CD4-positive, CD25-positive, alpha-beta regulatory T cell (primary cell): ENCODE data around the gene TRHDE. TPM values are rescaled to one million over a fixed set of nuclear protein-coding genes. Genes with fewer than 3 reads are reported as not detected.

Experiments used
- ATAC-seq, 2 donors: fragments of 150-1000 bp; cut with Tn5 transposase; one replicate each; pipeline ENCODE4 v1.10.0; 2021; ENCODE audit warnings: low read depth in 2 of 2, moderate number of reproducible peaks in 2 of 2, moderate library complexity in 1 of 2
- DNase-seq, 3 donors: peaks; one replicate each; pipeline versions ENCODE4 v3.0.0 to v3.0.0-alpha.2; 2012 to 2022; ENCODE audit warnings: mixed read lengths in 1 of 3
- H3K27ac ChIP-seq: one replicate; pipeline ENCODE4 v1.7.0; 2013; ENCODE audit warnings: mild to moderate bottlenecking, low read length; ENCODE audit not compliant: insufficient read depth, poor library complexity, severe bottlenecking
- H3K27me3 ChIP-seq: one replicate; pipeline ENCODE4 v1.7.0; 2013; ENCODE audit warnings: low read length; ENCODE audit not compliant: control insufficient read depth, insufficient read depth
- H3K36me3 ChIP-seq: one replicate; pipeline ENCODE4 v1.7.0; 2013; ENCODE audit warnings: mild to moderate bottlenecking, low read length, moderate library complexity; ENCODE audit not compliant: control insufficient read depth, insufficient read depth
- H3K4me1 ChIP-seq: 2 replicates; pipeline ENCODE4 v1.7.0; 2013; ENCODE audit warnings: mild to moderate bottlenecking, low read length; ENCODE audit not compliant: insufficient read depth, control insufficient read depth, poor library complexity, severe bottlenecking
- H3K4me3 ChIP-seq: one replicate; pipeline ENCODE4 v1.7.0; 2013; ENCODE audit warnings: low read depth, mild to moderate bottlenecking, low read length, moderate library complexity
- H3K9me3 ChIP-seq, 2 experiments: 1 replicate in 1 of 2; 2 replicates in 1 of 2; pipeline ENCODE4 v1.7.0; 2013; ENCODE audit warnings: low read length in 2 of 2, mild to moderate bottlenecking in 1 of 2, moderate library complexity in 1 of 2; ENCODE audit not compliant: control insufficient read depth in 2 of 2
- H3K27ac Mint-ChIP-seq, 3 donors: one replicate each; pipeline ENCODE4 v1.8.0; 2020 to 2022; ENCODE audit warnings: mild to moderate bottlenecking in 3 of 3, mixed read lengths in 3 of 3, moderate library complexity in 2 of 3
- H3K27me3 Mint-ChIP-seq: one replicate; pipeline ENCODE4 v1.8.0; 2022; ENCODE audit warnings: mild to moderate bottlenecking, mixed read lengths
- H3K36me3 Mint-ChIP-seq: one replicate; pipeline ENCODE4 v1.8.0; 2020; ENCODE audit warnings: mixed read lengths
- H3K4me1 Mint-ChIP-seq, 4 donors: one replicate each; pipeline ENCODE4 v1.8.0; 2020 to 2022; ENCODE audit warnings: mixed read lengths in 4 of 4, mild to moderate bottlenecking in 1 of 4
- H3K4me3 Mint-ChIP-seq, 4 donors: one replicate each; pipeline ENCODE4 v1.8.0; 2020 to 2022; ENCODE audit warnings: mild to moderate bottlenecking in 4 of 4, mixed read lengths in 4 of 4, moderate library complexity in 3 of 4
- H3K9me3 Mint-ChIP-seq, 7 donors: one replicate each; pipeline ENCODE4 v1.8.0; 2020 to 2022; ENCODE audit warnings: mixed read lengths in 7 of 7, mild to moderate bottlenecking in 3 of 7, moderate library complexity in 2 of 7
- polyA plus RNA-seq, 4 donors: library from polyadenylated mRNA; unstranded; fragments of 300-500 nt; fragmentation: Illumina TruSeq; gene quantifications; one replicate each; pipeline ENCODE4 v1.2.3, GENCODE V29; 2021
- total RNA-seq: library from RNA; stranded (reverse); gene quantifications from one replicate; pipeline ENCODE4 v1.2.3, GENCODE V29; 2022

Gene TRHDE
- not detected for total RNA-seq
- polyA plus RNA-seq: not detected

DNA sequence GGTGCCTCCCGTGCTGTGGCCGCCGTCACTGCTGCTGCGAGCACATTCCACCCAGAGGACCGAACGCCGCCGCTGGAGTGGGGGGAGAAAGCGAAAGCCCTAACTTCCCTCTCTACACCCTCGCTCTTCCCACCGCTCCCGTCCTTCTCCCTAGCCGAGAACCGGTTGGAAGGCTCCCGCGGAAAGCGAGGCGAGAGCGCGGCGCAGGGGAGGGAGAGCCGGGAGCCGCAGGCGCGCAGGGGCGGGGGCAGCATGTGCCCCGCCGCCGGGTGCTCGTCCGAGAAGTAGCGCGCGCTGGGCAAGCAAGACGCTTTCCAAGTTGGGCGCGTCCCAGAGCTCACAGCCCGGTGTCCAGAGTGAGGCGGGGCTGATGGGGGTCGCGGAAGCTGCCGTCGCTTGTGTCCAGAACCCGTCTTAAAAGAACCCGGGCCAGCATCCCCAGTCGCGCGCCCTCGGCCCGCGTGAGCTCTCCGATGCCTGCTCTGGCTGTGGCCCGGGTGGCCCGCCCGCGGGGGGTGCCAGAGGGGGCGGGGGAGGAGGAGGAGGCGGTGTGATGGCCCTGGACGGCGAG is at the start of gene TRHDE:
TSS of gene TRHDE (plus strand) at position 280 of the 571 bp plus-strand sequence. CDS start at position 554, 274 bp downstream.
- H3K36me3 Mint-ChIP-seq: no peaks in the 10 kb centered on the region
- H3K27ac Mint-ChIP-seq: no peak within 1 kb of the TSS
- Histone ChIP-seq H3K4me1 (no peaks in the 10 kb centered on the region), H3K36me3 (no peaks in the 10 kb centered on the region), H3K4me3 (no peak within 1 kb of the TSS), H3K9me3 (no peaks in the 10 kb centered on the region), H3K27ac (no peak within 1 kb of the TSS), H3K27me3 (peaks cover 8% of the 10 kb centered on the region)
- H3K27me3 Mint-ChIP-seq: peaks cover 58% of the 10 kb centered on the region
- H3K4me1 Mint-ChIP-seq: no peaks in the 10 kb centered on the region
- ATAC-seq (no peak), DNase-seq (no peak)
- H3K9me3 Mint-ChIP-seq: peaks cover 0 to 7% (median 0%) of the 10 kb centered on the region in 7 donors
- no peak within 1 kb of the TSS for H3K4me3 Mint-ChIP-seq

- peaks cover 0 to 1% (median 0%) of the 10 kb centered on the region in 7 donors for H3K9me3 Mint-ChIP-seq
- no peak for ATAC-seq
- no peak for DNase-seq
- no peak overlapping the region for H3K4me3 Mint-ChIP-seq
- no peak overlapping the region for H3K27ac ChIP-seq
- H3K27ac Mint-ChIP-seq: no peak overlapping the region
- no peaks in the 10 kb centered on the region for H3K9me3 ChIP-seq
- H3K36me3 Mint-ChIP-seq: no peaks in the 10 kb centered on the region
- no peaks in the 10 kb centered on the region for H3K36me3 ChIP-seq
- H3K4me3 ChIP-seq: no peak overlapping the region
- no peaks in the 10 kb centered on the region for H3K27me3 Mint-ChIP-seq
- no peaks in the 10 kb centered on the region for H3K4me1 ChIP-seq
- H3K4me1 Mint-ChIP-seq: no peaks in the 10 kb centered on the region
- no peaks in the 10 kb centered on the region for H3K27me3 ChIP-seq
Measured at GRCh38 chr12:72226510-72226909, 45.7 kb upstream of the TRHDE start.

- no peaks in the 10 kb centered on the region for H3K36me3 Mint-ChIP-seq
- peaks cover 0 to 2% (median 0%) of the 10 kb centered on the region in 7 donors for H3K9me3 Mint-ChIP-seq
Measured at GRCh38 chr12:72228424-72228823, 43.7 kb upstream of the TRHDE start.

DNA sequence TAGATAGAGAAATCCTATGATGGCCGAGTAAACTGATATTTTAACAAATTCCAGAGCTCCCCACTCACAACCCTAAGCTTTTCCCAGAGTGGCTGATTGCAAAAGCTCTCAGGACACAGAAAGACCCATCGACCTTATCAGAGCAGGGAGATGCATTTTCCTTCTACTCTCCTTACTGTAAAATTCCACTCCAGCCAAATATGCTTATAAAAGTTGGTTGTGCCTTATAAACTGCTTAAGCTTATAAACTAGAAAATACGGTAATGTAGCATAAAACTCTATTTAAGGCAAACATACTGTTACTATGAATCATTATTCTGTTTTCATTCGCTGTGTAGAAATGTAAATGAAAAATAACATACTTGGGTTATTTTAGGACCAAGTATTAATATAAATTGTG is 41.6 kb upstream of the TRHDE start:
- Mint-ChIP-seq H3K27me3 (no peaks in the 10 kb centered on the region), H3K4me3 (no peak overlapping the region), H3K36me3 (no peaks in the 10 kb centered on the region), H3K4me1 (no peaks in the 10 kb centered on the region), H3K9me3 (peaks cover 0 to 2% (median 0%) of the 10 kb centered on the region in 7 donors), H3K27ac (no peak overlapping the region)
- no peak overlapping the region for H3K4me3 ChIP-seq
- no peaks in the 10 kb centered on the region for H3K36me3 ChIP-seq
- ATAC-seq: no peak
- H3K9me3 ChIP-seq: no peaks in the 10 kb centered on the region
- H3K27ac ChIP-seq: no peak overlapping the region
- H3K27me3 ChIP-seq: no peaks in the 10 kb centered on the region
- no peak for DNase-seq
- H3K4me1 ChIP-seq: no peaks in the 10 kb centered on the region

More at GRCh38 chr12:72228424-72228823, 43.7 kb upstream of the TRHDE start:
- no peak overlapping the region for H3K27ac ChIP-seq
- H3K9me3 ChIP-seq: no peaks in the 10 kb centered on the region
- Mint-ChIP-seq H3K4me1 (no peaks in the 10 kb centered on the region), H3K27me3 (no peaks in the 10 kb centered on the region), H3K27ac (no peak overlapping the region), H3K4me3 (no peak overlapping the region)
- H3K4me1 ChIP-seq: no peaks in the 10 kb centered on the region
- no peaks in the 10 kb centered on the region for H3K27me3 ChIP-seq
- ATAC-seq (no peak), DNase-seq (no peak)
- no peaks in the 10 kb centered on the region for H3K36me3 ChIP-seq
- no peak overlapping the region for H3K4me3 ChIP-seq

GRCh38 chr12:72234886-72235285 is 37.3 kb upstream of the TRHDE start:
- Mint-ChIP-seq H3K9me3 (peaks cover 0 to 3% (median 1%) of the 10 kb centered on the region in 7 donors), H3K36me3 (no peaks in the 10 kb centered on the region), H3K27me3 (no peaks in the 10 kb centered on the region), H3K27ac (no peak overlapping the region), H3K4me1 (no peaks in the 10 kb centered on the region), H3K4me3 (no peak overlapping the region)
- H3K9me3 ChIP-seq: no peaks in the 10 kb centered on the region
- DNase-seq: no peak
- no peaks in the 10 kb centered on the region for H3K36me3 ChIP-seq
- ATAC-seq: no peak
- H3K27ac ChIP-seq: no peak overlapping the region
- no peaks in the 10 kb centered on the region for H3K27me3 ChIP-seq
- H3K4me3 ChIP-seq: no peak overlapping the region
- no peaks in the 10 kb centered on the region for H3K4me1 ChIP-seq

DNA sequence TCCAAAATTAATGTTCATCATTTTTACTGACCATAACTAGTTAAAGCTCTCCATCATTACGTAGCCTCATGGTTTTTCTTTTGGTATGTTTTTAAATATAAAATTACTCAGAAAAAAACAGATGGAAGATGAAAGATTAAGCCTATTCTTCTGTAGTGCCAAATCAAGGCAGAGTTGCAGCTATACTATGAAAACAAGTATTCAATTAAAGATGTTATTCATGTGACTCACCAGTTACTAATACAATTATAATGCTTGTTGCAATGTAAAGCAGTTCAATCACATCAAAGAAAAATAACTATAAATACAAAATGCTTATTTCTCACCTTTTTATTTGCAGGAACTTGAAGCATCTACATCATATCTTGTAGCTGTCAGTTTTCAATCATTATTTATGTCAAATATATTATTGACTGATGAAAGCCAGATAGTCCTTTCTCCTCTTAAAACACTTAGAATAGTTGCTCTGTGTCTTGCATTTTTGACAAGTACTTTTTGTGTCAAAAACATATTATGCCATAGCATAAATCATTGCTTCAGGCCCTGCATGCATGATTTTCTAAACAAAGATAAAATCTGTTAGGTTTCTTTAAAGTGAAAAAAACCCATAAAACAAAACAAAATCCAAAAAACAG is 36.0 kb upstream of the TRHDE start:
- H3K4me1 ChIP-seq: no peaks in the 10 kb centered on the region
- Mint-ChIP-seq H3K4me3 (no peak overlapping the region), H3K4me1 (no peaks in the 10 kb centered on the region), H3K27ac (no peak overlapping the region), H3K9me3 (peaks cover 0 to 3% (median 1%) of the 10 kb centered on the region in 7 donors), H3K27me3 (no peaks in the 10 kb centered on the region), H3K36me3 (no peaks in the 10 kb centered on the region)
- H3K27ac ChIP-seq: no peak overlapping the region
- no peaks in the 10 kb centered on the region for H3K36me3 ChIP-seq
- H3K4me3 ChIP-seq: no peak overlapping the region
- no peaks in the 10 kb centered on the region for H3K9me3 ChIP-seq
- ATAC-seq (no peak), DNase-seq (no peak)
- H3K27me3 ChIP-seq: no peaks in the 10 kb centered on the region

DNA sequence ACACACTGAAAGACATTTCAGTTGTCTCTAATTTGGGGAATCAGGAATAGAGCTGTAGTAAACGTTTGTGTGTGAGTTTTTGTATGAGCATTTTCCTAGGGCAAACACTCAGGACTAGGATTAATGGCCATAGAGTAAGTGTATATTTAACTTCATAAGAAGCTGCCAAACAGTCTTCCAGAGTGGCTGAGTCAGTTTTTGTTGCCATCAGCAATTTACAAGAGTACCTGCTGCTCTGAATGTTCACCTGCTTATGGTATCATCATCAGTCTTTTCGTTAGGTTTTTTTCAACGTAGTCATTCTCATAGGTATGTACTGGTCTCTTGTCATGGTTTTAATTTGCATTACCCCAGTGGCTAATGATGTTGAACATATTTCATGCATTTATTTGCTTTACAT is 30.6 kb upstream of the TRHDE start:
- no peaks in the 10 kb centered on the region for H3K4me1 Mint-ChIP-seq
- ATAC-seq: no peak
- no peaks in the 10 kb centered on the region for H3K36me3 Mint-ChIP-seq

DNA sequence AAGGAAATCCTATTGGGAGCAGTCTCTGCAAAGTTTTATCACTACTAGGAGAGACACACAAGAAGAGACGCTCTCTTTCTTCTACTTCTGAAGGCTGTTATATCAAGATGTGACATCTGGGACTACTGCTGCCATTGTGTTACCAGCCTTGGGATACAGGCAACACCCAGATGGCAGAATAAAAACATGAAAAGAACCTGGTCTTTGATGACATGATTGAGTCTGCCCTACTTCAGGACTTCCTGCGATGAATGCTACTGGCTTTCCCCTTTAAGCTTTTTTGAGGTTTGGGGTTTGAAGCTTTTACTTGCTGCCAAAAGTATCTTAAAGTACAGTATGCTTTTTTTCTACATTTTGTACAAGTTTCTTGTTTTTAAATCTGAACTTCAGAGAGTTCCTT is 29.2 kb upstream of the TRHDE start:
- peaks cover 0 to 4% (median 2%) of the 10 kb centered on the region in 7 donors for H3K9me3 Mint-ChIP-seq
- no peak for DNase-seq
- no peaks in the 10 kb centered on the region for H3K36me3 ChIP-seq
- no peaks in the 10 kb centered on the region for H3K27me3 Mint-ChIP-seq
- no peaks in the 10 kb centered on the region for H3K4me1 Mint-ChIP-seq
- no peak overlapping the region for H3K4me3 Mint-ChIP-seq
- H3K27ac ChIP-seq: no peak overlapping the region
- H3K36me3 Mint-ChIP-seq: no peaks in the 10 kb centered on the region
- H3K4me1 ChIP-seq: no peaks in the 10 kb centered on the region
- no peak overlapping the region for H3K4me3 ChIP-seq
- ATAC-seq: no peak
- no peaks in the 10 kb centered on the region for H3K27me3 ChIP-seq
- H3K9me3 ChIP-seq: no peaks in the 10 kb centered on the region
- H3K27ac Mint-ChIP-seq: no peak overlapping the region

More for the DNA sequence above, 30.6 kb upstream of the TRHDE start:
- no peak for DNase-seq
- H3K36me3 ChIP-seq: no peaks in the 10 kb centered on the region
- no peak overlapping the region for H3K27ac ChIP-seq
- H3K27me3 Mint-ChIP-seq: no peaks in the 10 kb centered on the region
- no peak overlapping the region for H3K4me3 Mint-ChIP-seq
- no peak overlapping the region for H3K27ac Mint-ChIP-seq
- no peaks in the 10 kb centered on the region for H3K4me1 ChIP-seq
- no peaks in the 10 kb centered on the region for H3K27me3 ChIP-seq
- no peaks in the 10 kb centered on the region for H3K9me3 ChIP-seq
- peaks cover 0 to 4% (median 3%) of the 10 kb centered on the region in 7 donors for H3K9me3 Mint-ChIP-seq
- no peak overlapping the region for H3K4me3 ChIP-seq
